Measurements from ENCODE around the gene TXLNB.

The TXLNB gene

GRCh38 chr6:139291813-139292619 lies at the start of gene TXLNB:
Gene TXLNB (minus strand): TSS chr6:139291998. CDS start chr6:139288899, 3,099 bp downstream.
- peaks cover 92% of the 10 kb centered on the region for H3K4me1 Mint-ChIP-seq
- peak within 1 kb of the TSS; percentile 83 for H3K4me3 Mint-ChIP-seq
- H3K27ac Mint-ChIP-seq: peak within 1 kb of the TSS; percentile 98
- no peaks in the 10 kb centered on the region for H3K36me3 Mint-ChIP-seq
- no peaks in the 10 kb centered on the region for H3K27me3 Mint-ChIP-seq
- no peaks in the 10 kb centered on the region for H3K9me3 Mint-ChIP-seq

DNA sequence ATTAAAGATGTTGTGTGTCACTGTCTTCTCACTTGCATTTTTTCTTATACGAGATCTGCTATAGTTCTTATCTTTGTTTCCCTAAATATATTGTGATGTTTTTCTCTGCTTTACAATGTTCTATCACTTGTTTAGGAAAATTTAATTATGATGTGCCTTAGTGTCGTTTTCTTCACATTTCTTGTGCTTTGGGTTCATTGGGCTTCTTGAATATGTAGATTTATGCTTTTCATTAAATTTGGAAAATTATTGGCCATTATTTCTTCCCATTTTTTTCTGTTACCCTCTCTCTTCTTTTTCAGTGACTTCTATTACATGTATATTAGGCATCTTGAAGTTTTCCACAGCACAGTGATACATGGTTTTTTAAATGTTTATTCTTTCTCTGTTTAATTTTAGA lies 49.3 kb upstream of the TXLNB start:
- Mint-ChIP-seq H3K4me1 (peaks cover 25% of the 10 kb centered on the region), H3K36me3 (no peaks in the 10 kb centered on the region), H3K9me3 (peaks cover 6% of the 10 kb centered on the region), H3K27me3 (no peaks in the 10 kb centered on the region), H3K27ac (no peak overlapping the region), H3K4me3 (no peak overlapping the region)

GRCh38 chr6:139338795-139339194 lies 47.0 kb upstream of the TXLNB start:
- no peak overlapping the region for H3K27ac Mint-ChIP-seq
- H3K27me3 Mint-ChIP-seq: no peaks in the 10 kb centered on the region

GRCh38 chr6:139337830-139338229 lies 46.0 kb upstream of the TXLNB start:
- peaks cover 16% of the 10 kb centered on the region for H3K4me1 Mint-ChIP-seq

More at GRCh38 chr6:139338795-139339194, 47.0 kb upstream of the TXLNB start:
- Mint-ChIP-seq H3K4me3 (no peak overlapping the region), H3K36me3 (no peaks in the 10 kb centered on the region), H3K9me3 (peaks cover 6% of the 10 kb centered on the region), H3K4me1 (peaks cover 26% of the 10 kb centered on the region)

GRCh38 chr6:139337001-139337400 lies 45.2 kb upstream of the TXLNB start:
- Mint-ChIP-seq H3K27ac (no peak overlapping the region), H3K36me3 (no peaks in the 10 kb centered on the region), H3K4me1 (peaks cover 11% of the 10 kb centered on the region), H3K9me3 (no peaks in the 10 kb centered on the region), H3K27me3 (no peaks in the 10 kb centered on the region), H3K4me3 (no peak overlapping the region)

More at GRCh38 chr6:139337830-139338229, 46.0 kb upstream of the TXLNB start:
- Mint-ChIP-seq H3K27ac (no peak overlapping the region), H3K4me3 (no peak overlapping the region), H3K9me3 (peaks cover 5% of the 10 kb centered on the region), H3K27me3 (no peaks in the 10 kb centered on the region), H3K36me3 (no peaks in the 10 kb centered on the region)

DNA sequence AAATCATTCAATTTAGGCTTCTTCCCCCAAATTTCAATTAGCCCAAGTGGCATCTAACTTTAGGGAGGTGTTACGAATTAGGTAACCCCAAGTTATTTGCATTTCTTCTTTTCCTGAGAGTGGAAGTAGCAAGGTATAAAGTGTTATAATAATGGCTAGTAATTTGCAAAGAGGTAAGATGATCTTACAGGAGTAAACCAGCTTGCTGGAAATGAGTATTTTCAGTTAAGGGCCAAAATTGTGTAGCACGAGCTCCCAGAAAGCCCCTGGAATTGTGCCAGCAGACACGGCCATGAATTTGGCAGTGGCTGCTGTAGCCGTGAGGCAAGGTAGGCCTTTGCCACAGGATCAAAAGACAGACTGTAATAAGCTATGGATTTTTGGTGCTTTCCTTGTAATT lies 44.7 kb upstream of the TXLNB start:
- Mint-ChIP-seq H3K9me3 (no peaks in the 10 kb centered on the region), H3K36me3 (no peaks in the 10 kb centered on the region), H3K4me3 (no peak overlapping the region), H3K27me3 (no peaks in the 10 kb centered on the region), H3K27ac (no peak overlapping the region), H3K4me1 (peaks cover 11% of the 10 kb centered on the region)

- Mint-ChIP-seq H3K27ac (no peak overlapping the region), H3K36me3 (no peaks in the 10 kb centered on the region), H3K4me3 (no peak overlapping the region), H3K9me3 (no peaks in the 10 kb centered on the region), H3K27me3 (no peaks in the 10 kb centered on the region), H3K4me1 (peaks cover 11% of the 10 kb centered on the region)
Measured at GRCh38 chr6:139335447-139336210, 43.8 kb upstream of the TXLNB start.

- Mint-ChIP-seq H3K36me3 (no peaks in the 10 kb centered on the region), H3K4me1 (peaks cover 15% of the 10 kb centered on the region), H3K4me3 (no peak overlapping the region), H3K27ac (no peak overlapping the region), H3K27me3 (no peaks in the 10 kb centered on the region), H3K9me3 (no peaks in the 10 kb centered on the region)
Measured at GRCh38 chr6:139334806-139335446, 43.1 kb upstream of the TXLNB start.

GRCh38 chr6:139330826-139331500 lies 39.2 kb upstream of the TXLNB start:
- Mint-ChIP-seq H3K4me1 (peaks cover 32% of the 10 kb centered on the region), H3K9me3 (no peaks in the 10 kb centered on the region), H3K36me3 (no peaks in the 10 kb centered on the region), H3K4me3 (no peak overlapping the region), H3K27ac (no peak overlapping the region), H3K27me3 (no peaks in the 10 kb centered on the region)

DNA sequence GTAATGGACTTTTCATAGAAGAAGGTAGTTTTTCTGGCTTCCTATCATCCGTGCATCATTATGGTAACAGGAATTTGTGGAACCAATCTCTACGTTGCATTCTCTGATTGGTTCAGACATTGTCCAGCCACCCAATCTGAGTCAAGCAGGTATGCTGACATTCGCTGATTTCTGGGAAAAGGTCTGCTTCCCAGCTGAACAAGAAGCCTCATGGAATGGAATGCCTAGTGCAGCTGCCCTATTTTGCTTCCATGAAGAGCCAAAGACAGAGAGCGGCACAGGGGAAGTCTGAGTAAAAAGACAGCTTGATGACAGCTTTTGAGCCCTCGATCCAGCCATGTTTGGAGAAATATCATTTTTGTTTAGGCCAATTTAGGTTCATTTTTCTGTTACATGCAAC lies 38.5 kb upstream of the TXLNB start:
- Mint-ChIP-seq H3K9me3 (no peaks in the 10 kb centered on the region), H3K36me3 (no peaks in the 10 kb centered on the region), H3K27ac (no peak overlapping the region), H3K4me1 (peaks cover 35% of the 10 kb centered on the region), H3K4me3 (no peak overlapping the region), H3K27me3 (no peaks in the 10 kb centered on the region)

GRCh38 chr6:139329224-139329623 lies 37.4 kb upstream of the TXLNB start:
- no peaks in the 10 kb centered on the region for H3K36me3 Mint-ChIP-seq
- H3K9me3 Mint-ChIP-seq: no peaks in the 10 kb centered on the region
- peak overlapping the region; percentile 62 for H3K27ac Mint-ChIP-seq
- H3K4me1 Mint-ChIP-seq: peaks cover 33% of the 10 kb centered on the region
- H3K27me3 Mint-ChIP-seq: no peaks in the 10 kb centered on the region
- no peak overlapping the region for H3K4me3 Mint-ChIP-seq

GRCh38 chr6:139327038-139327437 lies 35.2 kb upstream of the TXLNB start:
- peaks cover 6% of the 10 kb centered on the region for H3K36me3 Mint-ChIP-seq
- peaks cover 8% of the 10 kb centered on the region for H3K9me3 Mint-ChIP-seq
- no peak overlapping the region for H3K27ac Mint-ChIP-seq
- H3K4me3 Mint-ChIP-seq: no peak overlapping the region
- H3K27me3 Mint-ChIP-seq: no peaks in the 10 kb centered on the region
- peaks cover 54% of the 10 kb centered on the region for H3K4me1 Mint-ChIP-seq

DNA sequence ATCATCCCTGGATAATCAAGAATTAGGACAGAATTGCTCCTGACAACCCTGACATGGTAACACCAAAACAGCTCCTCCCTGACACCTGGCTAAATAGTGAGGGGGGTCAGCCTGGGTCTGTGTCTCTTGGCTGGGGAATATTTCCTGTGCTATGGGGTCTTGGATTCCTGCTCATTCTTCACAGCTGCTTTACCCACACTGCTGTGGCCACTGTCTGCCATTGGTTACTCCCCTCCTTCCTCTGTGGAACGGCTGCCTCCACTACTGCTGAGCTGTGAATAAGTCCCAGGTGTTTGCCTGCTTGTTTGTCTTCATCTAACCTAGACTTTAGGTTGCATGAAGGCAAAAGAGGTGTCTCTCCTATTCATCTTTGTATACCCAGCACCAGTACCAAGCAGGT lies 33.9 kb upstream of the TXLNB start:
- H3K4me1 Mint-ChIP-seq: peaks cover 58% of the 10 kb centered on the region
- peaks cover 8% of the 10 kb centered on the region for H3K9me3 Mint-ChIP-seq
- peaks cover 6% of the 10 kb centered on the region for H3K36me3 Mint-ChIP-seq
- peak overlapping the region; percentile 64 for H3K4me3 Mint-ChIP-seq
- no peaks in the 10 kb centered on the region for H3K27me3 Mint-ChIP-seq
- peak overlapping the region; percentile 84 for H3K27ac Mint-ChIP-seq

DNA sequence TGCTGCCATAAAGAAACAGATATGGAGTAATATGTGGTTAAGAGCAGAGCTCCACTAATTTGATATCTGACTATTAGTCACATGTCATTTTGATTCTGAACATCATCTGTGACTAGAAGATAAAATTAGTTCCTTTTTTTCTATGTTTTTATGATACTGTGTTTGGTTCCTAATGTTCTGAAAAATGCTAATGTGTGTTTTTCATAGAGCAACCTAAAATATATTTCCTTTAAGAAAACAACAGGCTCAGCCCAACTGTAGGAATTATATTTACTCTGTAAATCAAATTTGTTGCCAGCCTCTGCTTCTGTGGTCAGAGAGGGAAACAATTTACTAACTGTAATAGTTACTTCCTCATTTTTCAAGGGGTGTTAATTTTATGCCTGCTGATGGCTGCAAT lies 33.3 kb upstream of the TXLNB start:
- peaks cover 8% of the 10 kb centered on the region for H3K9me3 Mint-ChIP-seq
- no peak overlapping the region for H3K4me3 Mint-ChIP-seq
- H3K27ac Mint-ChIP-seq: no peak overlapping the region
- no peaks in the 10 kb centered on the region for H3K27me3 Mint-ChIP-seq
- H3K36me3 Mint-ChIP-seq: peaks cover 6% of the 10 kb centered on the region
- H3K4me1 Mint-ChIP-seq: peaks cover 61% of the 10 kb centered on the region

GRCh38 chr6:139324301-139324555 lies 32.4 kb upstream of the TXLNB start:
- Mint-ChIP-seq H3K9me3 (peaks cover 8% of the 10 kb centered on the region), H3K4me3 (peak overlapping the region; percentile 88), H3K4me1 (peaks cover 56% of the 10 kb centered on the region), H3K36me3 (peaks cover 6% of the 10 kb centered on the region), H3K27ac (peak overlapping the region; percentile 98), H3K27me3 (no peaks in the 10 kb centered on the region)
